Muscle layer of colon (tissue), 2 donors: ENCODE measurements around the gene PLA2G4B.
A peak's percentile ranks its signal among the peaks of the same experiment; 100 is the strongest.

Experiments used
- H3K27ac ChIP-seq: one replicate; pipeline ENCODE4 v1.7.0; 2013; ENCODE audit warnings: low read depth, mild to moderate bottlenecking, low read length, moderate library complexity
- H3K27me3 ChIP-seq, 2 donors: one replicate each; pipeline ENCODE4 v1.7.0; 2013; ENCODE audit warnings: low read length in 2 of 2, mild to moderate bottlenecking in 2 of 2; ENCODE audit not compliant: insufficient read depth in 2 of 2, control insufficient read depth in 1 of 2
- H3K36me3 ChIP-seq: one replicate; pipeline ENCODE4 v1.7.0; 2013; ENCODE audit warnings: mild to moderate bottlenecking, low read length; ENCODE audit not compliant: insufficient read depth
- H3K4me1 ChIP-seq: one replicate; pipeline ENCODE4 v1.7.0; 2013; ENCODE audit warnings: mild to moderate bottlenecking, low read length; ENCODE audit not compliant: insufficient read depth
- H3K4me3 ChIP-seq, 2 donors: one replicate each; pipeline ENCODE4 v1.7.0; 2013; ENCODE audit warnings: low read length in 2 of 2, low read depth in 1 of 2, mild to moderate bottlenecking in 1 of 2, moderate library complexity in 1 of 2
- H3K9ac ChIP-seq: one replicate; pipeline ENCODE4 v1.7.0; 2013; ENCODE audit warnings: low read length
- H3K9me3 ChIP-seq: one replicate; pipeline ENCODE4 v1.7.0; 2013; ENCODE audit warnings: mild to moderate bottlenecking, low read length
- donor health status: abdominal sarcoma.
- donor health status: Adenocarcinoma of cecum.

Gene PLA2G4B

DNA sequence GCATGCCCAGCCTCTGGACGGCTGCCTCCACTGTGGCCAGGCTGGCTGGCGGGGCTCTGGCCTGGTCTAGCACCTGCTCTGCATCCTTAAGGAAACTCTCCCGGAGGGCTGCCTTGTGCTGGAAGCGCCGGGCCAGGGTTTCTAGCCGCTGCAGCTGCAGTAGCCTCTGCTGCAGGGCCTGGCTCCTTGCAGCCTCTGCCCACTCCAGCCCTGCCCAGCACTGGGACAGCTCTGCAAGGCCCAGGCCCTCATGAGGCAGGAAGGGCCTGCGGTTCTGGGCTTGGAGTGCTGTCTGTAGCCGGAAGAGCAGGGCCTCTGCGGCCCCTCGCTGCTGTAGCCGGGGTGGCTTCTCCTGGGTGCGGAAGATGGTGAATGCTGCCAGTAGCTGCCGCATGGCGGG lies 47.2 kb downstream of the PLA2G4B start:
- Histone ChIP-seq H3K4me3 (no peak overlapping the region), H3K9me3 (no peaks in the 10 kb centered on the region), H3K36me3 (no peaks in the 10 kb centered on the region), H3K27me3 (peaks cover 0 to 8% of the 10 kb centered on the region in 2 donors), H3K9ac (no peak overlapping the region), H3K4me1 (peaks cover 3% of the 10 kb centered on the region), H3K27ac (no peak overlapping the region)

DNA sequence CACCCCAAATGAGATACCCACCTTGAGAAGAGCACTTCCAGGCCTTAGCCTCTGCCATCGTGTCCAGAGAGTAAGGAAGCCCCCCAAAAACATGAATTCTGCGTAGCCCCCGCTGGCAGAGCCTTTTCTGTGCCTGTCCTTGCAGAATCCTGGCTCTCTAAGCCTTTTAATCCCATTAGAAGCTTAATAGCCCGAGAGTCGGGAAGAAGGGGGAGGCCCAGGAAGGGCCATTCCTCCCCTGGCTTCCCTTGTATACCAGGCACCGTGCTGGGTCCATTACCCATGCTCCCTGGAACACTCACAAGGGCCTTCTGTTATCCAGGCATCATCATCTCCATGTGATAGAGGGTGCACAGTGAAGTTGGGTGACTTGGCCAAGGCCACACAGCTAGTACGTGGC lies 48.1 kb downstream of the PLA2G4B start:
- H3K4me1 ChIP-seq: peaks cover 3% of the 10 kb centered on the region

DNA sequence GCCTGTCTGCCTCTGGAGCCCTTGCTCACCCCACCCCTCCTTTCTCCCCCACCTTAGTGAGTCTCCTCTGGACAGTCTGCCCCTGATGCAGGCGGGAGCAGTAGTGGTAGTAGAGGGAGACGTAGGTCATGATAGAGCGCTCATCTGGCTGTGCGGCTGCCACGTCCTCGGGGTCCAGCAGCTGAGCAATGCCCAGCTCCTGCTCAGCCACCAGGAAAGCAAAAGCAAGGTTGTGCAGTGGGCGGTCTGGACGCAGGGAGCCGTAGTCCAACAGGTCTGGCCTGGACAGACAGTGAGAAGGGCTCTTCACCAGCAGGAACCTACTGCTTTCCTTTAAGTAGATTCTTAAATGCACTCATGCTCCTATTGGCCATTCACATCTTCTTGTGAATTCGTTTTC lies 48.5 kb downstream of the PLA2G4B start:
- Histone ChIP-seq H3K36me3 (no peaks in the 10 kb centered on the region), H3K9me3 (no peaks in the 10 kb centered on the region), H3K4me3 (no peak overlapping the region), H3K27me3 (no peaks in the 10 kb centered on the region), H3K9ac (no peak overlapping the region), H3K4me1 (peaks cover 3% of the 10 kb centered on the region), H3K27ac (no peak overlapping the region)

More for the DNA sequence above, 48.1 kb downstream of the PLA2G4B start:
- H3K4me3 ChIP-seq: no peak overlapping the region
- H3K27me3 ChIP-seq: no peaks in the 10 kb centered on the region
- H3K9ac ChIP-seq: no peak overlapping the region
- H3K9me3 ChIP-seq: no peaks in the 10 kb centered on the region
- H3K36me3 ChIP-seq: no peaks in the 10 kb centered on the region
- no peak overlapping the region for H3K27ac ChIP-seq

DNA sequence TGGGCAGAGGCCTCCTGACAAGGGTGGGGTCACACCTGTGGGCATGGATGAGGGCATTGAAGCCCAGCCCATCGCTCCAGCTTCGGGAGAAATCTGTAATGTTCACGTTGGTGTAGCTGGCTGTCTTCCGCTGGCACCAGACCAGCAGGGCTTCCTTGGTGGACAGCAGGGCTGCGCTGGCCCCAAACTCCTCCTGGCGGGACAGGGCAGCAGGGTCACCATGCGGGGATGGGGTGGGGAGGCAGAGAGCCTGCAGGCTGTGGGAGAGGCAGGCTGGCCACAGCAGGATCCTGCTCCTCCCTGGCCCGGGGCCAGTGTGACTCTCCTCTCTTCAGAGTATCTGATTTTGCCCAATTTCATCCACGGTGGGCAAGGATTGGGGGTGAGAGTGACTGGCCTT lies 49.2 kb downstream of the PLA2G4B start:
- Histone ChIP-seq H3K9me3 (no peaks in the 10 kb centered on the region), H3K27ac (no peak overlapping the region), H3K27me3 (no peaks in the 10 kb centered on the region), H3K4me1 (peaks cover 7% of the 10 kb centered on the region), H3K36me3 (no peaks in the 10 kb centered on the region), H3K9ac (no peak overlapping the region), H3K4me3 (no peak overlapping the region)

DNA sequence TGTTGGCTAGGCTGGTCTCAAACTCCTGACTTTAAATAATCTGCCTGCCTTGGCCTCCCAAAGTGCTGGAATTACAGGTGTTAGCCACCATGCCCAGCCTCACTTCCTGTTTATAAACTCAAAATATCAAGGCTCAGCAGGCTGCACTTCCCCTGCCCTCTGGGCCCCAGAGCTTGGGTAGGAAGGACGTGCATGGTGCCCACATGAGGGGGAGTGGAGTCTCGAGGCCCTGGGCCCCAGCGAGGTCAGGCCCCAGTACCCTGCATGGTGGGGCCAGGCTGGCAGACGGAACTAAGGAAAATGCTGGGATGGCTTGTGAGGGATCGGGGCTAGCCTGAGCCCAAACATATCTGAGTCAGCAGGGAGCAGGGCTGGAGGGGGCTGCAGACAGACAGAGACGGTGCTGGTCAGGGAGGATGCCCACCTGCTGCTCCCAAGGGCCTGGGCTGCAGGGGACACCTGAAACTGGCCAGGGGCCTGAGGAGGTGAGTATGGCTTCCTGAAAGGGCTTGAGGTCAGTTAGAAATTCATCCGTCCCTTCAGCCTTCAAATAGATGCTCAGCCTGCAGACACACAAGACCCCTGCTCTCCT lies 50.1 kb downstream of the PLA2G4B start:
- Histone ChIP-seq H3K9ac (no peak overlapping the region), H3K4me1 (peaks cover 9% of the 10 kb centered on the region), H3K27me3 (no peaks in the 10 kb centered on the region), H3K36me3 (no peaks in the 10 kb centered on the region), H3K27ac (no peak overlapping the region), H3K4me3 (no peak overlapping the region), H3K9me3 (no peaks in the 10 kb centered on the region)

DNA sequence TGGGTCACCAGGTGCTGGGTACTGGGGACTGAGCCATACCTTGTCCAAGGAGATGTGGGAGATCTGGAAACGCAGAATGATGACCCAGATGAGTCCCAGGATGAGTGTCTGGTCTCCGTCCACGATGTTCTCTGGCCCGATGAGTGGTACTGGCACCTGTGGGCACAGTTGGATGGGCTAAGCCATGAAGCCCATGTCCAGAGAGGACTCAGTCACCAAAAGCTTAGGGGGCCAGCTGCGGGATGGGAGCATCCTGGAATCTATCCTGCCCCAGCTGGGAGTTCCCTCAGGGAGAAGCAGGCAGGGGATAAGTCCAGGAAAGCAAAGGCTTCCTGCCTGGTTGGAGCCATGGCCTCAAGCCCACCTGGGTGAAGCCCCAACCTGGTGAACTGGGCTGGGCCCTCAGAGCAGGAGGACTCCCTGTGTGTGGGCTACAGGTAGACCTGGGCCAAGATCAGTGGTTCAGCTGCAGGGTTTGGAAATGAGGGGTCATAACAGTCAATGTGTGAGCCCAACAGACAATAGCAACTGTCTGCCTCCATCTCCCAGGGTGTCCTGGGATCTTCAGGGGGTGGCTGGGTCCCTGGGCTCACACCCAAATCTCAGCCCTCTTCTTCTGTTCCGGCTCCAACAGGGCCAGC lies 51.5 kb downstream of the PLA2G4B start:
- H3K27me3 ChIP-seq: no peaks in the 10 kb centered on the region
- no peaks in the 10 kb centered on the region for H3K9me3 ChIP-seq
- no peak overlapping the region for H3K4me3 ChIP-seq

DNA sequence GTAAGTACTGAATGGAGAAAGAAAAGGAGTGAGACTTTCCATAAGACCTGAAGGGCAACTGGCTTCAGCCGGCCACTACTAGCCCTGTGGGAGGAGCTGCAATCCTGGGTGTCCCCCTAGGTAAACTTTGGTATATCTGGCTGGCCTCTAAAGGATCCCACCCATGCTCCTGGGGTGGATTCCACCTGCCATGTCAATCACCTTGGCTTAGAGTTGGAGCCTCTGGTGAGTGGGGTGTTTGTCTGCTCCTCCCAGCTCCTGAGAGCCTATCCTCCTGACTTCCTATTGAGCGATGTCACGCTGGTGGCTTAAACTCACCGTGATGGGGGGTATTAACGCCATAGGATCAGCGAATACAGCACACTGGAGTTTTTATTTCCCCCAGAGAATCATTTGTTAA lies 52.6 kb downstream of the PLA2G4B start:
- no peak overlapping the region for H3K4me3 ChIP-seq
- H3K27ac ChIP-seq: no peak overlapping the region
- no peaks in the 10 kb centered on the region for H3K36me3 ChIP-seq
- no peak overlapping the region for H3K9ac ChIP-seq
- H3K27me3 ChIP-seq: no peaks in the 10 kb centered on the region
- H3K4me1 ChIP-seq: peaks cover 24% of the 10 kb centered on the region
- H3K9me3 ChIP-seq: no peaks in the 10 kb centered on the region

More for the DNA sequence above, 51.5 kb downstream of the PLA2G4B start:
- Histone ChIP-seq H3K9ac (no peak overlapping the region), H3K27ac (no peak overlapping the region), H3K36me3 (no peaks in the 10 kb centered on the region), H3K4me1 (peaks cover 23% of the 10 kb centered on the region)

DNA sequence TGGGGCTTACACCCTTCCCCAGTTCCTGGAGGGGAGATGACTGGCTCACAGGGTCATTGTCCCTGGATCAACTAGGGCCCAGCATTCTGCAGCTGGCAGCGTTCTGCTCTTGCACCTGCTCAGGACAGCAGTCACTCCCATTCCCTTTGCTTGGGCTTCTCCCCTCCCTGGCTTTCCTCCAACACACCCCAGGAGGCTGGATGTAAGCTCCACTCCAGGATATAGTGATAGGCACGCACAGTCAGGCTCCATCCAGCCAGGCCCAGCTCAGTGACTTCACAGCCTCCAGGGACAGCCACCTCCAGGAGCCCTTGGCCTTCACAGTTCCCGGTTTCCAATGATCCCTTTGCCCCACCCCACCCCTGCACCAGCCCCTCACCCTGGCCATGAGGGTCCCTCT lies 53.3 kb downstream of the PLA2G4B start:
- H3K27ac ChIP-seq: no peak overlapping the region
- no peaks in the 10 kb centered on the region for H3K36me3 ChIP-seq
- H3K9me3 ChIP-seq: no peaks in the 10 kb centered on the region
- H3K27me3 ChIP-seq: no peaks in the 10 kb centered on the region
- H3K4me1 ChIP-seq: peaks cover 24% of the 10 kb centered on the region
- H3K9ac ChIP-seq: no peak overlapping the region
- no peak overlapping the region for H3K4me3 ChIP-seq

DNA sequence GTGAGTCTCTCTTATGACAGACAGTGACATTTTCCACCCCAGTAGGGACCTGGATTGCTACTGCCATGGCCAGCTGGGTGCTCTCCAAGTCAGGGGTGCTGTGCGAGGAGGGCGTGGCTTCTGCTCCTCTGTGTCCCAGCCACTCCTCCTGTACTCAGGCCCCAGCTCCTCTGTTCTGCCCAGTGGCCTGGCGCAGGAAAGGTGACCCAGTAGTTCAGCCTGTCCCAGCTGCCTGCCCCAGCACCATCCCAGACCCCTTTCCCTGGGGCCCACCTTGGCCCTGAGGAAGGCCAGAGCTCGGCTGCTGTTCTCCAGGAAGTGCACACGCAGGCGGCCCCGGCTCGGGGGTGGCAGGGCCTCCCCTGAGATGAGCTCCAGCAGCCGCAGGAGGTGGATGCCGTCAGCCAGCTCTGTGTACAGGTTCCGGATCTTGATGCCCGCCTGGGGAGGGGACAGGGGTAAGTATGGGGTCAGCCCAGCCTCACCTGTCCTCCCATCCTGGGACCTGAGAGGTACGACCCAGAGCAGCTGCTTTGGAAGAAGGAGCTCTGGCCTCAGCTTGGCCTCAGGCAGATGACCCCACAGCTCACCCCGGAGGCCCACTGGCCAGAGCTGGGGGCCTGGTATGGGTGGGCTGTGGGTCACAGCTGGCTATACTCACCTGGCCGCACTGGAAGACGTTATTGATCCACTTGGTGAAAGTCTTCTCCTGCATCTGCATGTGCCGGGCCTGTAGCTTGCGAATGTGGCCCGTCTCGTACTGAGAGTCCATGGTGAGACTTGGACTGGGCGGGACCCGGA lies 54.2 kb downstream of the PLA2G4B start:
- Histone ChIP-seq H3K27me3 (no peaks in the 10 kb centered on the region), H3K4me3 (no peak overlapping the region), H3K9ac (no peak overlapping the region), H3K9me3 (no peaks in the 10 kb centered on the region), H3K27ac (no peak overlapping the region), H3K36me3 (no peaks in the 10 kb centered on the region), H3K4me1 (peaks cover 24% of the 10 kb centered on the region)

DNA sequence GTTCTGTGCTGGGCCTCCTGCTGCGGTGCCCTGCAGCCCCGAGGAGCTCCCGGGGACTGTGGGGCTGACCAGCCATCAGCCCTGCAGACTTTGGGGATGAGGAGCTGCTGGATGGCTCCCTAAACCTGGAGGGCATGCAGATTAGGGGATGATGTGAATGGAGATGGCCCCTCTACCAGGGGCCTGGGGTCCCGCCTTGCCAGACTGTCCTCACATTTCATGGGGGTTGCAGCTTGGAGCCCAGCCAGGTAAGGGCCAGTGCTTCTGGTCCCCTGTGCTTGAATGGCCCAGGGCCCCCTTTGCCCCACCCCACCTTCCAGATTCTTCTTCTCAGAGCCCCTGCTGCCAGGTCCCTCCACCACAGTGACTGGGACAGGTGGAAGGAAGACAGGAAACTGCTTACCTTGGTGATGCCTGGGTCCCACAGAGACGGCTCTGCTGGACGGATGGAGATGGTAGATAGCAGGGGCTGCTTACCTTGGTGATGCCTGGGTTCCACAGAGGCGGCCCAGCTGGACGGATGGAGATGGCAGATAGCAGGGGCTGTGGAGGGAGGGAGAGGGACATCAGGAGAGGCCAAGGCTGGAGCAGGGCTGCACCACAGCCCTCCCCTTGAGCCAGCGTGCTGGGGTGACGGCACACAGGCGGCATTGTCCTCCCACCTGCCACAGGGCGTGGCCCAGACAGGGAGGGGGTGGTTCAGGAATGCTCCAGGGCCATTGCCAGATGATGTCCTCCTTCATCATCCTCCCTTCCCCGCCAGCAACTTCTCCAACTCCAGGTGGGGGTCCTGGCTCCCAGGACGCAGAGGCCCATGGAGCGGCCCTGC lies 55.0 kb downstream of the PLA2G4B start, which contains the start of gene SPTBN5:
Gene SPTBN5, minus strand, starts transcription at position 632 of the 829 bp plus-strand sequence. Its CDS starts 556 bp downstream, at position 76.
- H3K9me3 ChIP-seq: no peaks in the 10 kb centered on the region
- no peak within 1 kb of the TSS for H3K9ac ChIP-seq
- peaks cover 24% of the 10 kb centered on the region for H3K4me1 ChIP-seq
- H3K27ac ChIP-seq: no peak within 1 kb of the TSS
- peak within 1 kb of the TSS in 1 of 2 donors; percentile 16 for H3K4me3 ChIP-seq
- no peaks in the 10 kb centered on the region for H3K27me3 ChIP-seq
- no peaks in the 10 kb centered on the region for H3K36me3 ChIP-seq

DNA sequence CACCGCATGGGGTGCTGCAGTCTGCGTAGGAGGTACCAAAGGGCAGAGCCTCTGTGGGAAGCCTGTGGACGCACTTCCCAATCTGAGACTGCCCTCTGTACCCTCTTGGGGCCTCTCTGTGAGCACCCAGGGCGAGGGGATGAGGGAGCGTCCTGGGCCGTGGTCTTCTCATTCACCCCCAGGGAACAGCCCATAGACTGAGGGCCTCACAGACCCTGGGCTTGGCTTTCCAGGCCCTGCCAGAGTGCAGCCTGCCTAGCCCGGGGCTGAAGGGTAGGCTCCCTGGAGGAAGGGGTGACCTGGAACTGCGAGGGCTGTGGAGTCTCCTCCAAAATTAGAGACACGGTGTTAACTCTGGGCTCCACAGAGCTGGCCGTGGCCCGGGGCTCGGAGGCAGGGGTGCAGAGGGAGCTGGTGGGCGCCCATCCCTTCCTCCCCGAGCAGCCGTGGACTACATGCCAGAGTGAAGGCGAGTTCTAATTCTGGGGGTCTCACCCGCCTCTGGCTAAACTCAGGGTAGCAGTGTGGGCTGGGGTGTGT lies 55.7 kb downstream of the PLA2G4B start:
- H3K9me3 ChIP-seq: no peaks in the 10 kb centered on the region
- H3K4me1 ChIP-seq: peaks cover 24% of the 10 kb centered on the region
- H3K4me3 ChIP-seq: no peak overlapping the region
- H3K9ac ChIP-seq: no peak overlapping the region
- H3K27ac ChIP-seq: no peak overlapping the region
- H3K27me3 ChIP-seq: no peaks in the 10 kb centered on the region
- H3K36me3 ChIP-seq: no peaks in the 10 kb centered on the region
